CD4-positive, alpha-beta T cell treated with Interleukin-6 at 100 ng/mL for 8 hours (primary cell): ENCODE data around the gene SERINC4.

ENCODE experiments used
- DNase-seq: peaks from one replicate; pipeline ENCODE4 v3.0.0-alpha.2; 2020; ENCODE audit warnings: mixed read lengths, low spot score

Gene SERINC4

DNA sequence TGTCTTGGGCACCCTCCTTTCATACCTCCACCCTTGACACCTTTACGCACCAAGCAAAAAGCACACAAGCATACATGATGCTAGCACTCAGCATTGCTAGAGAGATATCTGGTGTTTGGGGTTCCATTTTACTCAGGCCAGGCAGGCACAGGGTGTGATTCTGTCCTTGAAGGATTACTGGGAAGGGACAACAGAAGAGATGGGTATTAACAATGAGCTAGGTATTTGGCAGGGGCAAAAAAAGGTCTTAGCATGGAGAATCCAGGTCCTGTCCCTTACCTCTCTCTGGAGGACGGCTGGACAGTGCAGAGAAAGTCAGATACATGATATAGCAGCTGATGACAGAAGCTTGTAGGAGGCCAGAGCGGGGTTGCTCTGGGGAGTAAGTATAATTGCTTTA is 3.5 kb downstream of the SERINC4 start:
- no peak for DNase-seq

DNA sequence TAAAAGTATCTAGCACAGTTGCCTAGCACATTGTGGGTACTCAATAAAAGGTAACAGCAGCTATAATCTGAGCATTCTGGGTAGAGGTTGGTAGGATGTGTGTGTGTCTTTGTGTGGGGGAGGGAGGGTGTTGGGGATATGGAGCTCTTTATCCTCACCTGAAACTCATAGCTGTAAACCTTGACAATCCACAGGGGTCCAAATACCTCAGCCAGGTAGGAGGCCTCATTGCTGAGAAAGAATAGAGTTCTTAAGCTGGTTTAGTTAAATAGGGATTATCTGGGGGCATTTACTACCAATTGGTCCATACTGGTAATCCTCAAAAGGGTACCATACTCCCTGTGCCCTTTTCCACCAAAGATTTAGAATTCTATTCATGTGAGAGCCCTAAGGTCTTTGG is 4.0 kb downstream of the SERINC4 start:
- no peak for DNase-seq

DNA sequence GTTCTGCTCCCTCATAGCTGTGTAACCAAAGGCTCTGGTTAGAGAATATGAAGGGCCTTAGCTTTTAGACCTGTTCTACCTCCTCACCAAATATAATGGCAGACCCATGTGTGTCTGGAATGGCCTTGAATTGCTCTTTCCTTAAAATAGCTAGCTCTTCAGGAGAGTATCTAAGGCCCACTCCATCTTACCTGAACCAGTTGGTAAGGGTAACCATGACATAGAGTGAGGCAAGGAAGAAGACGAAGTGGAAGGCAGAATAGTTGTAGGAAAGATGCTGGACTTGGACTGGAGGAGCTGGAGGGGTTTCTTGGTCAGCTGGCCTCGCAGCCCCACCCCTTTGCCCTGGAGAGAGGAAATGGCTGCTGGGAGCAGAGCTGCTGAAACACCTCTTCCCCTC is 4.8 kb downstream of the SERINC4 start:
- DNase-seq, result no peak

DNA sequence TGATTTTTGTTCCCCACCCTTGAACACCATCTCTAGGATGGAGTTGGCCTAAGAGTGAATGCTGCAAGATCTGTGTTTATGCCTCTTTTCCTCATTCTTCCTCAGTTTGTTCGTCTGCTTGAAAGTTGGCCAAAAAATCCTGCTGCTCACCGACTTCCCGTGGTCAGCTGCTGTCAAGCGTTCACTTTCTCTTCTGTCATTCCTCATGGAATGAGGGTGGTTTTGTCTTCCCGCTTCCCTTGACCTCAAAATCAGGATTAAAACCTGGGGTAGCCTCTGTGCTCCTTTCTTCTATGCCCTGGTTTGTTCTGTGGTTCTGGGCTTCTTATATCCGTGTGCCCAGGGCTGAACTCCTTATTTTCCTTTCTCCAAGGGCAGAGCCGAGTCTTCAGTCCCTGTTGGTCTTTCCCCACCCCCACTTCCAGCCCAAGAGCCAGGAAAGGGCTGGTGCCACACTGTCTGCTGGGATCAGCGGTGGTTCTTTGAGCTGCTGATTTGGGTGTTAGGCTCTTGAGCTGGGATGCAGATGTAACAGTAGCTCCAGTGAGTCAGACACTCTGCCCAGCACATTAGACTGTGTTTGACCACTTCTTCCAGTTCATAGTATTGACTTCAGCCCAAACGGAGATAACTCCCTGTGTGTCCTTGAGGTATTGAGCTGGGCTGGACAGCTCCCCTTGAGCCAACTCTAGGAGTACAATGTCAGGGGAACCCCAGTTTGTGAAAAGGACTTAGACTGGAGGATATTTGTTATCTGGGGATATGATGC is 5.6 kb downstream of the SERINC4 start:
- no peak for DNase-seq

DNA sequence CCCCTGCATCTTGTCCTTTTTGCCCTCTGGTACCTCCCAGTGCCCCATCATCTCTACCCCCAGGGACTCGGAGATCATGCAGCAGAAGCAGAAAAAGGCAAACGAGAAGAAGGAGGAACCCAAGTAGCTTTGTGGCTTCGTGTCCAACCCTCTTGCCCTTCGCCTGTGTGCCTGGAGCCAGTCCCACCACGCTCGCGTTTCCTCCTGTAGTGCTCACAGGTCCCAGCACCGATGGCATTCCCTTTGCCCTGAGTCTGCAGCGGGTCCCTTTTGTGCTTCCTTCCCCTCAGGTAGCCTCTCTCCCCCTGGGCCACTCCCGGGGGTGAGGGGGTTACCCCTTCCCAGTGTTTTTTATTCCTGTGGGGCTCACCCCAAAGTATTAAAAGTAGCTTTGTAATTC is 6.4 kb downstream of the SERINC4 start:
- DNase-seq, result no peak

DNA sequence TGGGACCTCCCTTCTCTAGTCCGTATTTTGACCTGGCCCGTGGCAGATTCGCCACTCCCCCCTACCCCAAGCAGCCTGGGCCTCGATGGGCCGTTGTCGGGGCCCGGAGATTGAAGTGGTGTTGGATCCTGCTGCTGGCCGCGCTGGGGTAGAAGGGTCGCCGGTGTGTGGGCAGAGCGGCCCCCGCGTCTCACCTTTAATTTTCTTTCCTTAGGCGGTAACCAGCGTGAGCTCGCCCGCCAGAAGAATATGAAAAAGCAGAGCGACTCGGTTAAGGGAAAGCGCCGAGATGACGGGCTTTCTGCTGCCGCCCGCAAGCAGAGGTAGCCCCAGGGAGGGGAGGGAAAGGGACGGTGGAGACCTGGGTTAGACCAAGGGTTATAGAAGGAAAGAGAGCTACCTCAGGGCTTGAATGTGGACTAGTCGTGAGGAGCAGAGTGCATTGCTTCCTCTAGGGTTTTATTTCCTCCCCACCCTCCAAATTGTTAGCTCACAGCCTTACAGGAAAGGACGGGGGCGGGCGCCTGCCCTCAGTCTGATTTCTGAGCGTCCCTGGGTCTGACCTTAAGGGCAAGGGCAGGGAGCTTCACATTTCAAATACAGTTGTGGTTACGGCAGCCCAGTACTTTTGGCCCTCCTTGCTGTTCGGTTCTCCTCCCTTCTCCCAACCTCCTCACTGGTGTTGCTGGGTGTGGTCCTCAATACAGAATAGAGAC is 7.1 kb downstream of the SERINC4 start:
- DNase-seq, result peak; percentile 25

DNA sequence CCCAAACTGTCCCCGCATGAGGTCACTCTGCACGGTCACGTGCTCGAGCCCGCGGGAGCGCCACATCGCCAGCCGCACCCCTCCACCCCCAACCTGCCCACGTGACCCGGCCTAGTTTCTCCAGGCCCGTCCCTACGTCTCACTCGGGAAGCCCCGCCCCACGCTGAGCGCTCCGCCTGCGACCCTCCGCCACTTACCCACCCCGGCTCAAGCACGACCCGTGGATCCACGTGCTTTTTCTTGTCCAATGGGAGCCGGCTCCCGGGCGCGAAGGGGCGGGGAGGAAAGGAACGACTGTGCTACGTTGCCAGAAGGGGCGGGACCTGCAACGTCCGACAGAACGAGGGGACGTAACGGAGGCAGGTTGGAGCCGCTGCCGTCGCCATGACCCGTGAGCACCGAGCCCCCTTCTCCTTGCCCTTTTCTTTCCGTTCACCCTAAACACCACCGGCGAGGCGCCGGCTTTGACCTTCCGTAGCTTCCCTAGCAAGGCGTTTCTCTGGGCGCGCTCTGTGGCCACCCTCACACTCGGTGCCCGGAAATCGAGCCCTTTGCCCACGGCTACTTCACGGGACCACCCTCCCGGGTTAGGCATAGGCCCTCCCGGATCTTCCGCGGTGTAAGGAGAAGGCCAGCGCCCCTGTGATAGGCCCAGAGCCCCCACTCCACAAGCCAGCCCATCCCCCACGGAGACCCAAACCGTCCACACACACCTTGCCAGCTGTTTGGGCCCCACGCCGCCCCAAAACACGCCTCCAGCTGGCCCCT is 7.8 kb downstream of the SERINC4 start, which contains the start of gene SERF2:
Gene SERF2, plus strand, starts transcription at position 328 of the 768 bp plus-strand sequence. Its CDS starts 57 bp downstream, at position 385.
- peak; percentile 100 for DNase-seq

DNA sequence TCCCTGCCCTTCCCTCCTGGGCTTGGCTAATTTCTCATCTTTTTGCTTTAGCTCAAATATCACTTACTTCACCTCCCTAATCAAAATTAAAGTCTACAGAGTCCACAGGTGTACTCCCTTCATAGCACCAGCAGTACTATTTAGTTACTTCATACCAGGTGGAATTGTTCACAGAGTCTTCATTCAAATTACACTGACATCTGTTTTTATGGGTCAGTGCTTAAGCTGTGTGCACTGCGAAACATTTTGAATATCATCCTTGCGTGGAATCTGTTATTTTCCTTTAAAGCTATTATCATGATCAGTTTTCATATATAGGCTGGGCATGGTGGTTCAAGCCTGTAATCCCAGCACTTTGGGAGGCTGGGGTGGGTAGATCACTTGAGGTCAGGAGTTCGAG is 10.6 kb downstream of the SERINC4 start:
- DNase-seq, result no peak

DNA sequence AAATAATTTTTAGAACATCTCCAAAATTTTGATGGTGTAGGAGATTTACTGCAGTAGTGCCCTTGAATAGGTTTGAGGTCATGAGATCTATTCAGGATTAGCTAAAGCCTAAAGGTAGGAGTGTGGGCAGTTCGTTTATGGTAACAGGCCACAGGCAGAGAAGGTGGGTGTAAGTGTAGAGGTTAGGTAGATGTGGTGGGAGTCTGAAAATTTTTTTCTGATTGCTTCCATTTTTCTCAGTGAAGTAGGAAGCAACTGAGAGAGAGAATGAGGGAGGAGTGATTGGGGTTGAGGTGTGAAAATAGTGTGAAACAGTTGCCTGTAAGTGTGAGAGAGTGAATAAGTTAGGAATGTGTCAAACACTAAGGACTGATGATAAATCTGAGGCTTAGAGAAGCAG is 21.0 kb downstream of the SERINC4 start:
- no peak for DNase-seq

DNA sequence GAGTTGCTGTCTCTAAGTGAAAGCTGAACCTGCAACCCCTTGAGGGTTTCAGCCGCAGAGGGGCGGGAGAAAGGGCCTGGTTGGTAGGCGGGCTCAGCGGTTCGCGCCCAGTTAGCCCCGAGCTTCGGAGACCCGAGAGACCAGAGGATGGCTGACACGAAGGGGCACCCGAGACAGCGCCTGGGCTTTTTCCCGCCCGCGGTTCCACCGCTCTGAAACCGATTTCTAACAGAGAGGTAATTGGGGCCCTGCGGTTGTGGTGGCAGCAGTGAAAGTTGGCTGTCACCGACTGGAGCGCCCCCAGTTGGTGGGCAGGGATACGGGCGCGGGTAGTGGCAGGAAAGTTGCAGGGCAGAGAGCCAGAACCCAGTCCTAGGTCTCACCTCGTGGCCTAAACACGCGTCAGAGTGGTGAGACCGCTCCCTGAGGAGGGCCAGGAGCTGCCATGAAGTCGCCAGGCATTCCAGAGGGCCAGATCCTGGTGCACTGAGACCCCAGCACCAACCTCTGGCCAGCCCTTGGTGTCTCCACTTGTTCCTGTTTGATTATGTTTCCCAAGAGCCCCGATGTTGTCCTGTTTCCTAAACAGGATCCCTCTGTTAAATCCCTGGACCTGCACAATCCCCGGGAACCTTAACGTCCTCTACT is 22.6 kb downstream of the SERINC4 start:
- peak; percentile 73 for DNase-seq

DNA sequence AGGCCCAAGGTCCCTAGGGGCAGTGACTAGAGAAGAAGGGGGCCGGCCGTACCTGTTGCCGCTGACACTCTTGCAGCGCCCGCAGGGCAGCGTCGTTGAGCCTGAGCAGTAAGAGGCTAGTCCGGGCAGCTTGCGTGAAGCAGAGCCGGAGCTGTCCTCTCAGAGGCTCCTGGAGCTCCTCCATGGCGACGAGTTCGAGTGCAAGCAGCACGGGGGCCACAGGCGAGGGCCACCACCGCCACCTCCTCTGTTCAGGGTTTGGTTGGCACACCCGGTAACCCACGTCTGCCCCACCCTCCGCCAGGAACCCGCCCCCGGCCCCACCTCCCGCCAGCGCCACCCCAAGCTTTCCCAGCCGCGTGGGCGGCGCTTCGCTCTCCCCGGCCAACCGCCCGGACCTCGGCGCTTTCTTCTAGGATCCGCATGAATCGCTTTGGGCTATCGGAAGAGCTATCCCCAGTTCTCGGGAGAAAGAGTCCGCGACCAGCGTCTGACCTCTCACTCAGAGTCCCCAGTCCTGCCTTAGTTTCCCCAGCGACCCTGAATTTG is 23.2 kb downstream of the SERINC4 start, which contains the start of gene ELL3:
Gene ELL3, minus strand, starts transcription at position 249 of the 549 bp plus-strand sequence. Its CDS starts 65 bp downstream, at position 184.
- peak; percentile 81 for DNase-seq

DNA sequence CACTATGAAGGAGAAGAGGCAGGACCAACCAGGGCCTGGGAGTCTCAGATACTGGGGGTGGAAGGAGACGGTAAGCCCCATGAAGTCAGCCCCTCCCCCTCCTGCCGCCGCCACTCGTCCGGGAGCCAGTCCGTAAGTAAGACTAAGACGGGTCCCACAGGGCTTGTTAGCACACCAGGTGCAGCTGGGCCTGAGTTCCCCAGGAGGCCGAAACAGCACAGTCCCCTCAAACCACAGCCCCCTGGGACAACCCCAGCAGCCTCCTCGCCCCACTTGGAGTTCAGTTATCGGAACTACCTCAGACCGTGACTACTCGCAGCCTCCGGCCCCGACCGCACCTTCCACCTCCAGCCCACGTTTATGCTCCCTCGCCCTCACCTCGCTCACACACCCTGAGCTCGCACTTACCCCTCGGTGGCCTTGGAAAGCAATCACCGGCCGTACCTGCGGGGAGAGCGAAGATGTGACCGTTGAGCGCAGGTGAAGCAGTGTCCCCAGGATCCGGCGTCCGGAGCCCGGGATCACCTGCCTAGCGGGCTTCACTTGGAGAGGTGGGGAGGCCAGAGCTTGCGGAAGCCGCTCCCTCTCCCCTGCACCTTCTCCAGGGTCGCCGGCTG is 23.8 kb downstream of the SERINC4 start:
- no peak for DNase-seq

DNA sequence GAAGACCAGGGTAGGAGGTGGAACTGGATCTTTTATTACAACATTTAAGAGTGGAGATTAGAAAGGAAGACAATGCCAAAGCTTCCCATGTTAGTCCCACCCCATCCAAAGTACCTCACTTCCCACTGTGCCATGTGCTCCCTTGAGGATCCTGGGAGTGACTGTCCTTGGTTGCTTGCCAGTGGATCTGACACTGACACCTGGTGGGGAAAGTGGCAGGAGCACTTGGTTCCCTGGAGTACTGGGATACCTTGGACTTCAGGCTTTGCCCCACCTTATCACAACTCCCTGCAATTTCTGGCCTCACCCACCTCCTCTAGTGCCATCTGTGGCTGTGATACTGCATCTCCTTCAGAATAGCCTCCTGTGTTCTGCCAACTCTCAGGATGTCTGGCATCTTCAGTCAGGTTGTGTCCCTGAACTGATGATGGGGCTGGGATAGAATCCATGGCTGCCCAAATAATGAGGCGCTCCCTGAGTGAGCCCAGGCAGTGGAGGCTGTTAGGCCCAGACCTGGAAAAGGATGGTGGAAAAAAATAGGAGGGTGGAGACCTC is 24.5 kb downstream of the SERINC4 start:
- no peak for DNase-seq

DNA sequence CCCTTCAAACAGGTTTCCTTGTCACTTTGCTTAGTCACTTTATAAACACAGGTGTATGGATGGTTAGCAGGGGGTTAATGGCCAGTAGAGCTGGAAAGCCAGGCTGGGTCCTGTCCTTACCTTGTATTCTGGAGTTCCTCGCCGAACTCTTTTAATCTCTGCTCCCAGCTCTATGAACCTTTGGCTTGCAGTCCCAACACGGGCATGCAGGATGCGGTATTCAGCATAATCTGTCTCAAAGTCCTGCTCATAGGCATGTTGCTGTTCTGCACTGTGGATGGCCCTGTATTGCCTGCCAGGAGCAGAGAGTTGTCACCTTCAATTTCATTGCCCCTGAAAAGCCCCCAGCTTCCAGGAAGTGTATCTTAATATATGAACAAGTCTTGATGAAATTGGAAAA is 26.0 kb downstream of the SERINC4 start:
- no peak for DNase-seq

DNA sequence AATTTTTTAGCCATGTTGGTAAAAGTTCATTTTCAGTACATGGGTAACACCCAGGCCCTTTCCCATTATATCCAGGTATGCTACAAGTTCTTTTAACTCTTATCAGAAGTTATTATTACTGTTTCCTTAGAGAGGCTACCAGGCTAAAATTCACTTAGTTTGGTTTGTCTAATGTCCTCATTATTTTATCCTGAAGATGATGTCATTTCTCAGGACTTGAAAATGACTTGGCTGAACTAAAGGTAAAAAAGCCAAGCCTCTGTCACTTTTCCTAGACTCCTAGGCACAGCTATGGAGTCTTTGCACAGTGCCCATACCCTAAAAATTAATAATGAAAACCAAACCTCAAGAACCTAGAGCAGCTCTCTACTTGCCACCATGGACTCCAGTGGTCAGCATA is 27.4 kb downstream of the SERINC4 start:
- no peak for DNase-seq

DNA sequence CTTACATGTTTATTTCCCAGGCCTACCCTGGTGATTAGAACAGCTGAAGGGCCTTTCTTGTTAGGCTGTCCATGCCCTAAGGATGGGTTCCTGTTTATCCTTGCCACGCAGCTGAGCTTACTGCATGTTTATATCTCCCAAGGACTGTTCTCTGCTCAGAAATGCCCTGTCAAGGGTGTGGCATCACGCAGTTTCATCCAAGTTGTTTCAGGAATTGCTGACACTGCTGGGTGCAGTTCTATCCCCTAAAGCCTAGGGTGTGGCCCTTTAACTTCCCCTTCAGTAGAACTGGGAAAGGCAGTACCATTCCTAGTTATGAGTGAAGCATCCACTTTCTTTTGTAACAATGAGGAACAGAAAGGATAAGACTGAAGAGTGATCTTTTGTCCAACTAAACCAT is 28.2 kb downstream of the SERINC4 start:
- DNase-seq, result no peak

DNA sequence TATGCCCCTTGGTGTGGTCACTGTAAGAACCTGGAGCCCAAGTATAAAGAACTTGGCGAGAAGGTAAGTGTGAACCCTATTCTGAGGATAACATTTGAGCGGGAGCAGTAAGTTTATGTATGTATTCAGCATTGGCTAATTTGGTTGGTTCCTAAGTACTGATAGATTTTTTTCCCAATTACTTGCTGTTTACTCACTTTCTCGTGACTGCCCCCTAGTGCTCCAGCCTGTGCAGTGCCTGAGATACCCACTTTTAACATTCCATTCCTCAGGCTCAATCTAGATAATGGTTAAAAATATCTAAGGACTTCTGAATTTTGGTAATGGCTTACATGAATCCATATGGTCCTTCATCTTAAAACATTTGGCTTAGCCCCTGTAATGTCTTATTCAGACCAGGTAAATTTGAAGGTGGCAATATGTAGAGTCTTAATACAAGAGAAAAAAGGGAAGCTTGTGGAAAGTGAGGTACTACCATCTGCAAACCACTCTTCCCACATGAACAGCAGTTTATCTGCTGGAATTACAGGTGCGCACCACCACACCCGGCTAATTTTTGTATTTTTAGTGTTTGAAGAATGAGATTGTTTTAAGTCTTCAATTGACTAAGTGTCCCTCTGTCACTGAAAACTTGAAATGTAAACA is 30.3 kb downstream of the SERINC4 start:
- DNase-seq, result peak; percentile 53

DNA sequence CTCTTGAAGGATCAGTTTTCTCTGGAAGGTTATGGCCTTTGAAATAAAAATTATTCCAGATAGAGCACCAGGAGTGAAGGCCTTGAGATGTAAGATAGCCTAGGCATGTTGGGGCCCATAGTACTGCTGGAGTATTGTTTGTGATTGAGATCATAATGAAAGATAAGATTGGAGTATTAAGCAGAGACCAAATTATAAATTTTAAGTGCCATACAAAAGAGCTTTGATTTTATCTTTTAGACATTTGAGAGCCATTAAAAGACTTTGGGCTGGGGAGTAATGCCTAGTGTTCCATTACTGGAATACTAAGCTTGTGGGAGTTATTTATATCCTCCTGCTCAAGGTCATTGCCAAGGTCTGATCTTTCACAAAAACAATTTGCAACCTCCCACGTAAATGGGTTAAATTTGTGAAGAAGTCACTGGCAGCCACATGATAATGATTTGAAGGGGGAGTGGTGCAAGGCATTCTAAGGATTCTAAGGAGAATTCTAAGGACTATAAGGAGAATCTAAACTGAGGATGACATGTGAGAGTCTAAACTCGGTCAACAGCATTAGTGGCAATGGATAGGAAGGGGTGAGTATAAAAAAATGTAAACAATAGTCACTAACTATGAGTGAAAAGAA is 36.1 kb downstream of the SERINC4 start:
- no peak for DNase-seq

DNA sequence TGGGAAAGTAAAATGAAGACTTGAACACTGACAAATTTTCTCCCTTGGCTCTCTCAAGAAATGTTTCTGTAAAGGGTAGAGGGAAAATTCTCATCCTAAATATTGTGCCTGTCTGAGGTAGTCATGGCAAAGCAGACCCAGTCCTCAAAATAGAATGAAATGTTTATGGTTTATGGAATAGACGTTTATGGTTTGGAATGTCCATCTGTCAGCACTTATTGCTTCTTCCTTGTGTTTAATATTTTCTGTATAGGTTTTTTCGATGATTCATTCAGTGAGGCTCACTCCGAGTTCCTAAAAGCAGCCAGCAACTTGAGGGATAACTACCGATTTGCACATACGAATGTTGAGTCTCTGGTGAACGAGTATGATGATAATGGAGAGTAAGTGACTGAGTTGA is 37.2 kb downstream of the SERINC4 start:
- DNase-seq, result no peak

DNA sequence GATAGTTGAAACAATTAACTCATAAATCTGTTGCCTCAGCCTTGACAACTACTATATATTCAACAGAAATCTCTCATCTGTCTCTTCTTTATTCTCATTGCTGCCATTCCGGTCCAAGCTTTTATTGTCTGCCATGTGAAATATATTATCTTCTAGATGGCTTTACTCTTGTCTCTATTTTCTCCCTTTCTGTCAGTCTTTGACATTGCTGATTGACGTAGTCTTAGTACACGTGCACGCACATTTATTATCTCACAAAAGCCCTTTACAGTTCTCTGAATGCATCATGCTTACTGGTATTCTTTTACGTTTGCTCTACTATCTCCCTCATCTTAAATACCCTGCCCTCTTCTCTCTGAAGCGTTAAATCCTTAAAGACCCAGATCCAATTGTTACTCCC is 48.1 kb downstream of the SERINC4 start:
- no peak for DNase-seq
